Measurements from ENCODE around the gene SVEP1.
A peak's percentile ranks its signal among the peaks of the same experiment; 100 is the strongest.
"Not testable (repeated sequence)": the region's sequence is repeated elsewhere in the genome, so short reads cannot be mapped to it uniquely, and the experiment has no call there.

SVEP1 gene

DNA sequence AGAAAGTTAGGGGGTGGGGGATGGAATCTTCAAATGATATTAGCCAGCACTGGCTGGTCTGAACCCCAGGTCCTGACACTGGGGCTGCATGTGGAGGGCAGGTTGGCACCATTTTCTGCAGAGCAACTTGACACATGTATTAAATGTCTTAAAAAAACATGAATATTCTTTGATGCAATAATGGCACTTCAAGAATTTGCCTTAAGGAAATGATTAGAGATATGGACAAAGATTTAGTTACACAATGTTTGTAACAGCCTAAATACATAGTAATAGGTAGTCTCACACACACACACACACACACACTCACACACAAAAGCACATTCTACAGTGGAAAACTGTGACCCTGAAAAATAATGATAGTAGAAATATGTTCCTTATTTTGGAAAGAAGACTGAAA, 3.6 kb downstream of the SVEP1 start:
- no peak for DNase-seq

GRCh38 chr9:110575169-110575568, 4.4 kb downstream of the SVEP1 start:
- DNase-seq, result no peak

- DNase-seq, result no peak
Observed at GRCh38 chr9:110573305-110573704, 6.2 kb downstream of the SVEP1 start.

GRCh38 chr9:110571801-110572483, 7.6 kb downstream of the SVEP1 start:
- DNase-seq, result no peak

DNA sequence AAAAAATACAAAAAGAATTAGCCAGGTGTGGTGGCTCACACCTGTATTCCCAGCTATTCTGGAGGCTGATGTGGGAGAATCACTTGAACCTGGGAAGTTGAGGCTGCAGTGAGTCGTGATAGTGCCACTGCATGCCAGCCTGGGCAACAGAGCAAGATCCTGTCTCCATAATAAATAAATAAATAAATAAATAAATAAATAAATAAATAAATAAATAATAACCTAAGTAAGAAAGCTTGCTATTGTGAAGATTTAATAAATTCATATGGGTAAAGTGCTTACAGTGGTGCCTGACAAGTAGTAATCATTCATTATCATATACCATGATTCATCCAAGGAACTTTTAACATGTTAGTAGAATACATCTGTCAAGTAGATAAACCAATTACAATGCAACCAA, 13.4 kb downstream of the SVEP1 start:
- DNase-seq, result no peak

GRCh38 chr9:110561826-110562225, 17.7 kb downstream of the SVEP1 start:
- no peak for DNase-seq

DNA sequence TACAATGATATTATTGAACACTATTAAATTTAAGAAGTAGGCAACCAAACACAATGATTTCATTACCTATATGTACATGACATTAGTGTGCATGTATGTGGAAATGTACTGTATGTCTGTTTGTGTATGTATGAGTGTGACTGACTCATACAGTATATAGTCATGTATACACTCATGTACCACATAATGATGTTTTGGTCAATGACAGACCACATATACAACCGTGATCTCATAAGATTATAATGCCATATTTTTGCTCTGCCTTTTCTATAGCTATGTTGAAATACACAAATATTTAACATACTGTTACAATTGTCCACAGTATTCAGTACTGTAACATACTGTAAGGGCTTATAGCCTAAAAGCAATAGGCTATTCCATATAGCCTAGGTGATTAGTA, 19.7 kb downstream of the SVEP1 start:
- DNase-seq, result no peak

GRCh38 chr9:110555551-110556331, 23.8 kb downstream of the SVEP1 start:
- DNase-seq, result no peak

- no peak for DNase-seq
Observed at GRCh38 chr9:110546411-110546871, 33.1 kb downstream of the SVEP1 start.

GRCh38 chr9:110545705-110546104, 33.8 kb downstream of the SVEP1 start:
- DNase-seq, result no peak

DNA sequence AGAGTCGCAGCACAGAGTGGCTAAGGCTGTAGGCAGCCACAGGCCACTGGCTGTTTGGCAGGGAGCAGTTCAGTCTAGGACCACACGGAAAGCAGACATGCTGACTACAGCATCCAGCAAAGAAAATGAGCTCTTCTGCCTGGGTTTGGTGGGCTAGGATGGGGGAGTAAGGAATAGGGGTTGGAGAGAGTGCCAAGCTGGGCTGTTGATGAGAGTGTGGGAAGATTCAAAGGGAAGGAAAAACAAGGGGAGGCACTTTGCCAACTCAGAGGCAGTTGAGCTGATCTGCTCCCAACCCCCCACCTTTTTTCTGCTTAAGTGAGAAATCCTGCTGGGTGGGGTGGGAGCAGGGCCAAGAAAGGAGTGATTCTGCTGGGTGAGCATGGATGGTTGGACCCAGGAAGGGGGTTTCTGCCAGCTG, 35.9 kb downstream of the SVEP1 start:
- DNase-seq, result no peak

- no peak for DNase-seq
Observed at GRCh38 chr9:110541950-110542349, 37.6 kb downstream of the SVEP1 start.

DNA sequence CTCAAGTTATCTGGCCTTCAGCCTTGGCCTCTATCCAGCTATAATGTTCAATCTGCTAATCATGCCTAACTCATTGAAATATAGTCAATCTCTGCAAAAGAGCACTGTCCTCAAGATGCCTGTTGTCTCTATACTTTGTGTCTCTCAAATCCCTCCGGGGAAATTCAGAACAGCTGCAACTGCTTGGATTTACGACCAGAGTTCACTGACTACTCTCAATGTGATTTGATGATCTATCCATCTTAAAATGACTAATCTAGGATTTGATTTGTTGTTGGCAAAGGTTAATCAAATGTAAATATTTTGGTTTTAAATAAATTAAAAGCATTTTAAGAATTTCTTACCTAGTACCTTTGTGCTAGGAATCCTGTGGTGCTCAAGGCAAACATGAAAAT, 40.9 kb downstream of the SVEP1 start:
- DNase-seq, result peak; percentile 17

GRCh38 chr9:110537841-110538646, 41.5 kb downstream of the SVEP1 start:
- no peak for DNase-seq

- no peak for DNase-seq
Observed at GRCh38 chr9:110536822-110537221, 42.7 kb downstream of the SVEP1 start.

- not testable (repeated sequence) for DNase-seq
Observed at GRCh38 chr9:110534162-110534561, 45.4 kb downstream of the SVEP1 start.

GRCh38 chr9:110532908-110533665, 46.5 kb downstream of the SVEP1 start:
- DNase-seq, result no peak

- DNase-seq, result no peak
Observed at GRCh38 chr9:110531776-110532175, 47.8 kb downstream of the SVEP1 start.

DNA sequence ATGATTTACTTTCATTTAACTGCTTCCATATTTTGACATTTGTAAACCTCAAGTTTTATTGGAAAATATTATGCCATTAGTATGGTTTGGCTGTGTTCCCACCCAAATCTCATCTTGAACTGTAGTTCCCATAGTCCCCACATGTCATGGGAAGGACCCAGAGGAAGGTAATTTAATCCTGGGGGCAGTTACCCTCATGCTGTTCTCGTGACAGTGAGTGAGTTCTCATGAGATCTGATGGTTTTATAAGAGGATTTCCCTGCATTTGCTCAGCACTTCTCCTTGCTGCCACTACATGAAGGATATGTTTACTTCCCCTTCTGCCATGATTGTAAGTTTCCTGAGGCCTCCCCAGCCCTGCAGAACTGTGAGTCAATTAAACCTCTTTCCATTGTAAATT, 48.3 kb downstream of the SVEP1 start:
- DNase-seq, result peak; percentile 48

- no peak for DNase-seq
Observed at GRCh38 chr9:110528645-110529044, 50.9 kb downstream of the SVEP1 start.

DNA sequence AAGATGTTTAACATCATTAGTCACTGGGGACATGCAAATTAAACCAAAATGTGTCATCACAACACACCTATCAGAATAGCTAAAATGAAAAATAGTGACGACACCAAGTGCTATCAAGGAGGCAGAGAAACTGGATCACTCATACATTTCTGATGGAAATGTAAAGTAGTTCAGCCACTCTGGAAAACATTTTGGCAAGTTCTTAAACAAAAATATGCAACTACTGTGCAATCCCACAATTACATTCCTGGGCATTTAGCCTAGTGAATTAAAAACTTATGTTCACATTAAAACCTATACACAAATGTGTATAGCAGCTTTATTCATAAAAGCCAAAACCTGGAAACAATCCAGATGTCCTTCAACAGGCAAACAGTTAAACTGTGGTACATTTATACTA, 53.1 kb downstream of the SVEP1 start:
- DNase-seq, result no peak

- no peak for DNase-seq
Observed at GRCh38 chr9:110521206-110521605, 58.3 kb downstream of the SVEP1 start.
